ENCODE data around the gene CDK19.

- TF ChIP-seq CTCF (IDR thresholded peaks at IDR 0.05) (no peak), POLR2A (IDR thresholded peaks at IDR 0.05) (no peak)
Measured at GRCh38 chr6:110859335-110859792, 44.1 kb upstream of the CDK19 start.
